ENCODE results near the gene ZNF462. TPM values are rescaled to one million over a fixed set of nuclear protein-coding genes. Genes with fewer than 3 reads are reported as not detected.
"Not testable (repeated sequence)": the region's sequence is repeated elsewhere in the genome, so short reads cannot be mapped to it uniquely, and the experiment has no call there.

ZNF462 gene
- total RNA-seq, 2 experiments from 2014 or later: 1.1 to 1.3 TPM

GRCh38 chr9:106897751-106898150 lies 34.8 kb downstream of the ZNF462 start:
- Histone ChIP-seq H3K9me3 (ENCODE audit: control insufficient read depth in 1 of 2, insufficient read depth in 1 of 2, low read length in 2 of 2) (no peaks in the 10 kb centered on the region), H3K4me1 (ENCODE audit: insufficient read depth, low read length) (no peaks in the 10 kb centered on the region), H3K27ac (ENCODE audit: low read depth in 1 of 2, low read length in 2 of 2) (no peak overlapping the region), H3K36me3 (ENCODE audit: insufficient read depth, low read length) (no peaks in the 10 kb centered on the region), H3K4me3 (ENCODE audit: low read length) (no peak overlapping the region), H3K27me3 (ENCODE audit: control insufficient read depth in 1 of 2, insufficient read depth in 2 of 2, low read length in 2 of 2) (no peaks in the 10 kb centered on the region)
- TF ChIP-seq CTCF (IDR thresholded peaks at IDR 0.05): no peak
- Mint-ChIP-seq H3K4me1 (ENCODE audit: low read depth) (no peaks in the 10 kb centered on the region), H3K4me3 (no peak overlapping the region), H3K27ac (no peak overlapping the region), H3K9me3 (peaks cover 2% of the 10 kb centered on the region), H3K27me3 (no peaks in the 10 kb centered on the region), H3K36me3 (ENCODE audit: low read depth) (no peaks in the 10 kb centered on the region)
- ChIA-PET CTCF (no interaction called here), POLR2A (no interaction called here)
- intact Hi-C loops (cut with DNase I, micrococcal nuclease): no loop called here
- DNase-seq (no peak), ATAC-seq (ENCODE audit: poor library complexity) (no peak)

- POLR2A ChIA-PET; H3K4me1 Mint-ChIP-seq (ENCODE audit: low read depth): not testable (repeated sequence)
- peaks cover 12% of the 10 kb centered on the region for H3K9me3 Mint-ChIP-seq
Observed at GRCh38 chr9:106900523-106900922, 37.6 kb downstream of the ZNF462 start.

GRCh38 chr9:106906129-106906528 lies 43.2 kb downstream of the ZNF462 start:
- H3K9me3 Mint-ChIP-seq: peaks cover 10% of the 10 kb centered on the region
- H3K4me1 Mint-ChIP-seq (ENCODE audit: low read depth): no peaks in the 10 kb centered on the region

More at GRCh38 chr9:106900523-106900922, 37.6 kb downstream of the ZNF462 start:
- intact Hi-C loops (cut with DNase I, micrococcal nuclease); H3K27me3 ChIP-seq (ENCODE audit: control insufficient read depth in 1 of 2, insufficient read depth in 2 of 2, low read length in 2 of 2); H3K36me3 ChIP-seq (ENCODE audit: insufficient read depth, low read length); H3K27ac ChIP-seq (ENCODE audit: low read depth in 1 of 2, low read length in 2 of 2); H3K4me1 ChIP-seq (ENCODE audit: insufficient read depth, low read length); H3K27me3 Mint-ChIP-seq; H3K4me3 ChIP-seq (ENCODE audit: low read length); H3K36me3 Mint-ChIP-seq (ENCODE audit: low read depth); ATAC-seq (ENCODE audit: poor library complexity); H3K4me3 Mint-ChIP-seq; CTCF ChIA-PET; DNase-seq; H3K27ac Mint-ChIP-seq; H3K9me3 ChIP-seq (ENCODE audit: control insufficient read depth in 1 of 2, insufficient read depth in 1 of 2, low read length in 2 of 2): not testable (repeated sequence)

More at GRCh38 chr9:106906129-106906528, 43.2 kb downstream of the ZNF462 start:
- DNase-seq (no peak), ATAC-seq (ENCODE audit: poor library complexity) (no peak)
- Mint-ChIP-seq H3K36me3 (ENCODE audit: low read depth) (no peaks in the 10 kb centered on the region), H3K27me3 (no peaks in the 10 kb centered on the region), H3K27ac (no peak overlapping the region), H3K4me3 (no peak overlapping the region)
- Histone ChIP-seq H3K36me3 (ENCODE audit: insufficient read depth, low read length) (no peaks in the 10 kb centered on the region), H3K27me3 (ENCODE audit: control insufficient read depth in 1 of 2, insufficient read depth in 2 of 2, low read length in 2 of 2) (no peaks in the 10 kb centered on the region), H3K9me3 (ENCODE audit: control insufficient read depth in 1 of 2, insufficient read depth in 1 of 2, low read length in 2 of 2) (peaks cover 0 to 5% of the 10 kb centered on the region in 2 experiments), H3K4me3 (ENCODE audit: low read length) (no peak overlapping the region), H3K27ac (ENCODE audit: low read depth in 1 of 2, low read length in 2 of 2) (no peak overlapping the region), H3K4me1 (ENCODE audit: insufficient read depth, low read length) (no peaks in the 10 kb centered on the region)
- TF ChIP-seq CTCF (IDR thresholded peaks at IDR 0.05): no peak
- POLR2A ChIA-PET: no interaction called here
- intact Hi-C loops (cut with DNase I, micrococcal nuclease): no loop called here
- CTCF ChIA-PET: no interaction called here
